Fibroblast of villous mesenchyme (primary cell): ENCODE measurements around the gene CREBBP. TPM values are rescaled to one million over a fixed set of nuclear protein-coding genes. Genes with fewer than 3 reads are reported as not detected.

Experiments
- DNase-seq: peaks from one replicate; pipeline ENCODE4 v3.0.0-alpha.2; 2010; ENCODE audit warnings: low read depth
- H3K4me3 ChIP-seq: 2 replicates; pipeline ENCODE4 v1.5.1; 2011; ENCODE audit warnings: low read depth, mild to moderate bottlenecking, low read length
- CTCF ChIP-seq: IDR thresholded peaks from 2 replicates; pipeline ENCODE4 v1.5.1; 2012; ENCODE audit warnings: low read depth, mild to moderate bottlenecking, low read length; ENCODE audit not compliant: insufficient read depth
- total RNA-seq: library from RNA; depleted of rRNA; stranded (reverse); fragments of >200 nt; gene quantifications from 2 replicates; pipeline ENCODE4 v1.2.3, GENCODE V29; 2012

Gene CREBBP
- total RNA-seq, 1 donor = 32.0 TPM

- no peak for DNase-seq
- H3K4me3 ChIP-seq = no peak overlapping the region
- no peak for TF ChIP-seq CTCF
Measured at GRCh38 chr16:3807425-3808123, 72.9 kb downstream of the CREBBP start.

DNA sequence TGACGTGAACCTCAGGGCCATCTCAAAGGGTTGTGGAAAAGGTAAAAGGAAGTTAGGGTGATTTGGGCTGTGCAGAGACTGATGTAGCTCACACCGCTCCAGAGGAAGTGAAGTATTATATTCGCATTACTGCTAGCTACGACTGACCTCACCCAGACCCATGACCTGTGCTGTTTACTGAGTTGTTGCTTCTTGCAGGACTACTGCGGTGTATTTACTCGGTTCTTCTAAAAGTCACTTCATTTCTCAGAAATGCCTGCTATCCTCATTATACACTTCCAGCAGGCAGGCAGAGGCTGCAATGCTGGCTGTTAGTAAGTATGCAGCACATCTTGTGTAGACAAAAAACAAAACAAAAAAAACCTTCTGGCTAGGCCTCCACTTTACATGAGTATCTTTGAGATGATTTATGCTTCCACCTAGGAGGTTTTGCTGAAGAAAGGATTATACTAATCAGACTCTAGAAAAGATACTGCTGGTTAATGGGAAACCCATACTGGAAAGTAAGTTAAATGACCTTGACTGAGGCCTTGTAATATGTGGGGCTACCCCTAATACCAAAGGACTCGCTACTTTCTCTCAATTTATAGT is 76.0 kb downstream of the CREBBP start:
- no peak for TF ChIP-seq CTCF
- peak; percentile 27 for DNase-seq
- H3K4me3 ChIP-seq = no peak overlapping the region

GRCh38 chr16:3800477-3801270 is 79.8 kb downstream of the CREBBP start:
- no peak for TF ChIP-seq CTCF
- no peak overlapping the region for H3K4me3 ChIP-seq
- no peak for DNase-seq

DNA sequence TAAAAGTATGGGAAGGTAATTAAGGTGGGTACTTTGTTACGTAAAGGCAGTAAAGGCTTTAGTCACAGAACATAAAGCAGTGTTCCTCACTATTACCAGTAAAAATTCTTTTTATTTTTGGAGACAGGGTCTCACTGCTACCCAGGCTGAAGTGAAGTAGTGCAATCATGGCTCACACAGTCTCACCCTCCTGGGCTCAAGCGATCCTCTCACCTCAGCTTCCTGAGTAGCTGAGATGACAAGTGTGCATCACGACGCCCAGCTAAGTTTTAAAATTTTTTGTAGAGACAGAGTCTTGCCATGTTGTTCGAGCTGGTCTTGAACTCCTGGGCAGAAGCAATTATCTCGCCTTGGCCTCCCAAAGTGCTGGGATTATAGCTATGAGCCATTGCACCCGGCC is 80.5 kb downstream of the CREBBP start:
- TF ChIP-seq CTCF = no peak
- no peak overlapping the region for H3K4me3 ChIP-seq
- no peak for DNase-seq

DNA sequence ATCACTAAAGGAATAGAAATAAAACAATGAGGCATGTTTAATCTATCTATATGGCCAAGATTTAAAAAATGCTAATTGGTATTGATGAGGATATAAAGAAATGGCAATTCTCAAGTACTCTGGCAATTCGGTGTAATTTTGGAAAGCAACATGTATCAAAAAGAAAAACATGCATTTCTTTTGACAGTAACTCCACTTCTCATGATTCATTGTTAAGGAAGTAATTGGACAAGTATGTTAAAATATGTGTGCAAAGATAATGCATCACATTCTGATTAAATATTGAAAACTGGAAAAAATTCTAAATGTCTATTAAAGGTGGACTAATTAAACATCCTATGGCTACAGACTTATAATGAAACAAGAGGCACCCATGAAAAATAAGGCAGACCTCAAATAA is 81.2 kb downstream of the CREBBP start:
- TF ChIP-seq CTCF = no peak
- H3K4me3 ChIP-seq = no peak overlapping the region
- no peak for DNase-seq

DNA sequence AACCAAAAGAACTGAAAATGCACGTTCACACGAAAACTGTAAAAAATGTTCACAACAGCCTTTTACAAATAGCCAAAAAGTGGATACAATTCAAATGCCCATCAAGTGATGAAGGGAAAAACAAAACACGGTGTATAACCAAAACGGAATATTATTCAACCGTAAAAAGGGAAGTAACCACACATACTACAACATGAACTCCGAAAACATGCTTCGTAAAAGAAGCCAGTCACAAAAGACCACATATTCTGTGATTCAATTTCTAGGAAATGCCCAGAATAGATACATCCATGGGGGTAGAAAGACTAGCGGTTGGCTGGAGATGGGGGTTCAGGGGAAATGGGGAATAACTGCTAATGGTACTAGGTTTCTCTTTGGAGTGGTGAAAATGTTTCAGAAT is 81.7 kb downstream of the CREBBP start:
- no peak for TF ChIP-seq CTCF
- H3K4me3 ChIP-seq = no peak overlapping the region
- DNase-seq = no peak
